ENCODE results near the gene TAF6.

DNA sequence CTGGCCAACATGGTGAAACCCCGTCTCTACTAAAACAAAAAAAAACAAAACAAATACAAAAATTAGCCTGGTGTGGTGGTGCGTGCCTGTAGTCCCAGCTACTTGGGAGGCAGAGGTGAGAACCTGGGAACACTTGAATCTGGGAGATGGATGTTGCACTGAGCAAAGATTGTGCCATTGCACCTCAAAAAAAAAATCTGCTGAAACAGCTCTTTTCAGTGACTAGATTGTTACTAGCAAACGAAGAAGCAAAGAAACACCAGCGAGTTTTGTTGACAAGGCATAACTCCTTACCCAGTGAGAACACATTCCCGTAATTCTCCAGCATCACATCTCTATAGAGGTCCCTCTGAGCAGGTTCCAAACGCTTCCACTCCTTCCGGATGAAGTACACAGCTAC is 44.3 kb downstream of the TAF6 start:
- TF ChIP-seq, protein P1, sequence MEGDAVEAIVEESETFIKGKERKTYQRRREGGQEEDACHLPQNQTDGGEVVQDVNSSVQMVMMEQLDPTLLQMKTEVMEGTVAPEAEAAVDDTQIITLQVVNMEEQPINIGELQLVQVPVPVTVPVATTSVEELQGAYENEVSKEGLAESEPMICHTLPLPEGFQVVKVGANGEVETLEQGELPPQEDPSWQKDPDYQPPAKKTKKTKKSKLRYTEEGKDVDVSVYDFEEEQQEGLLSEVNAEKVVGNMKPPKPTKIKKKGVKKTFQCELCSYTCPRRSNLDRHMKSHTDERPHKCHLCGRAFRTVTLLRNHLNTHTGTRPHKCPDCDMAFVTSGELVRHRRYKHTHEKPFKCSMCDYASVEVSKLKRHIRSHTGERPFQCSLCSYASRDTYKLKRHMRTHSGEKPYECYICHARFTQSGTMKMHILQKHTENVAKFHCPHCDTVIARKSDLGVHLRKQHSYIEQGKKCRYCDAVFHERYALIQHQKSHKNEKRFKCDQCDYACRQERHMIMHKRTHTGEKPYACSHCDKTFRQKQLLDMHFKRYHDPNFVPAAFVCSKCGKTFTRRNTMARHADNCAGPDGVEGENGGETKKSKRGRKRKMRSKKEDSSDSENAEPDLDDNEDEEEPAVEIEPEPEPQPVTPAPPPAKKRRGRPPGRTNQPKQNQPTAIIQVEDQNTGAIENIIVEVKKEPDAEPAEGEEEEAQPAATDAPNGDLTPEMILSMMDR (IDR thresholded peaks at IDR 0.05) = no peak
- no peak for TF ChIP-seq POLR2A (IDR thresholded peaks at IDR 0.05)
